Brain microvascular endothelial cell (primary cell): ENCODE results near the gene PWWP3B.

Experiments
- DNase-seq: peaks from one replicate; pipeline ENCODE4 v3.0.0-alpha.2; 2020
- H3K27ac ChIP-seq: fragments of 250-450 bp; sonication (Bioruptor Pico); 2 replicates; pipeline ENCODE4 v1.5.1; 2020; ENCODE audit warnings: mild to moderate bottlenecking, moderate library complexity
- H3K27me3 ChIP-seq: fragments of 250-450 bp; sonication (Bioruptor Pico); replicated peaks from 2 replicates; pipeline ENCODE4 v1.5.1; 2020; ENCODE audit warnings: mild to moderate bottlenecking
- H3K36me3 ChIP-seq: fragments of 250-450 bp; sonication (Bioruptor Pico); replicated peaks from 2 replicates; pipeline ENCODE4 v1.5.1; 2020; ENCODE audit warnings: mild to moderate bottlenecking
- H3K4me3 ChIP-seq: 2 replicates; pipeline ENCODE4 v1.5.1; 2011; ENCODE audit warnings: low read depth, mild to moderate bottlenecking, control low read depth, low read length, moderate library complexity
- in situ Hi-C: cut with HindIII; loops from 2 replicates; pipeline ENCODE4 v1.10.0; 2017; ENCODE audit warnings: low sequenced_read_pairs, low pct_ligation_motif_present
- TF ChIP-seq, protein P1 (sequence below): IDR thresholded peaks from 2 replicates; pipeline ENCODE4 v1.5.1; 2011; ENCODE audit warnings: low read depth, mild to moderate bottlenecking, moderate library complexity, low read length, control low read depth, inconsistent platforms; ENCODE audit errors: missing control alignments

Gene PWWP3B

DNA sequence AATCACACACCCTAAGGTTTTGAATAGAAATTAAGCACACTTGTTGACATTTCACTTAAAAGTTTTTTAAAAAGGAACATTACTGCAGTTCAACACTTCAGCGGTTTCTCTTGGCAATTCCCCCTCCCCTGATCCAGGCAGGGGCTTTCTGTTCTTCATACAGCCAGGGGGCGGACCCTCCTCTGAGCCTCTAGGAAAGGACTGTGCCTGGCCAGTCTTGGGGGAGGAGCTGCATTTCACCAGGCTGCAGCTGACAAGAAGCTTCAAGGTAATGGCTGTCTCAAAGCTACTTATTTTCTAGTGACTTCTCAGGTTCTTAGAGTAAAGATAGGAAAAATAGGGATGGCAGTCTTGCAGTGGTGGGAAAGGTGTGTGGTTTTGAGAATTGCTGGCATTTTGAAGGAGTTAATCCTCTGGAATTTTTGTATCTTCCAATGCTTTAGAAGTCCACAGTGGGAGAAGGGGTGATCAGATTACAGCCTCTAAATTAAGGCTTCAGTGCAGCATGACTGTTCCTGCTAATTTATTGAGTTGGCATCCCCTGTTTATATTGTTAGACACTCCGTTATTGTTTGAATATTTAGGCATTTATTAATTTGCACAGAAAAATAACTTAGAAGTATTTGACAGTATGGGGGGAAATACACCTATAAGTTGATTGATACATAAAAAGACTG, 33.5 kb downstream of the PWWP3B start:
- no peak for DNase-seq
- Histone ChIP-seq H3K36me3 (no peaks in the 10 kb centered on the region), H3K27ac (no peak overlapping the region), H3K4me3 (no peak overlapping the region), H3K27me3 (no peaks in the 10 kb centered on the region)
- in situ Hi-C loops: no loop called here
- TF ChIP-seq, protein P1, sequence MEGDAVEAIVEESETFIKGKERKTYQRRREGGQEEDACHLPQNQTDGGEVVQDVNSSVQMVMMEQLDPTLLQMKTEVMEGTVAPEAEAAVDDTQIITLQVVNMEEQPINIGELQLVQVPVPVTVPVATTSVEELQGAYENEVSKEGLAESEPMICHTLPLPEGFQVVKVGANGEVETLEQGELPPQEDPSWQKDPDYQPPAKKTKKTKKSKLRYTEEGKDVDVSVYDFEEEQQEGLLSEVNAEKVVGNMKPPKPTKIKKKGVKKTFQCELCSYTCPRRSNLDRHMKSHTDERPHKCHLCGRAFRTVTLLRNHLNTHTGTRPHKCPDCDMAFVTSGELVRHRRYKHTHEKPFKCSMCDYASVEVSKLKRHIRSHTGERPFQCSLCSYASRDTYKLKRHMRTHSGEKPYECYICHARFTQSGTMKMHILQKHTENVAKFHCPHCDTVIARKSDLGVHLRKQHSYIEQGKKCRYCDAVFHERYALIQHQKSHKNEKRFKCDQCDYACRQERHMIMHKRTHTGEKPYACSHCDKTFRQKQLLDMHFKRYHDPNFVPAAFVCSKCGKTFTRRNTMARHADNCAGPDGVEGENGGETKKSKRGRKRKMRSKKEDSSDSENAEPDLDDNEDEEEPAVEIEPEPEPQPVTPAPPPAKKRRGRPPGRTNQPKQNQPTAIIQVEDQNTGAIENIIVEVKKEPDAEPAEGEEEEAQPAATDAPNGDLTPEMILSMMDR: no peak

DNA sequence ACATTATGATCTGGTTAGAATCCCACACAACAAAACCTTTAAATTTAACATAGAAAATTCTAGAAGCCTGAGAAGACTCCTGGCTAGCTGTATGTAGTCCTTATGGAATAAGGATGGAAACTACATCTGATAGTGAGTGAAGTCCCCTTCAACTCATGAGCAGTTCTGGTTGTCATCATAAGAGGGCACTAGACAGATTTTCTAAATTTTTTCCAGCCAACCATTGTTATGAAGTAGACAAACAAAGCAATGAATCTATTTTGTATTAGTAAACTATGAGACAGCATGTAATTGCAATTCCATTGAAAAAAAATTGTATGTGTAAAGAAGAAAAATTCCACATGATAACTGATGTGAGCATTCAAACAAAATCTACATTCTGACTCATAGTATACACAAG, 35.2 kb downstream of the PWWP3B start:
- no peak for DNase-seq
- TF ChIP-seq, protein P1: no peak
- in situ Hi-C loops: no loop called here
- Histone ChIP-seq H3K27ac (no peak overlapping the region), H3K27me3 (no peaks in the 10 kb centered on the region), H3K4me3 (no peak overlapping the region), H3K36me3 (no peaks in the 10 kb centered on the region)

DNA sequence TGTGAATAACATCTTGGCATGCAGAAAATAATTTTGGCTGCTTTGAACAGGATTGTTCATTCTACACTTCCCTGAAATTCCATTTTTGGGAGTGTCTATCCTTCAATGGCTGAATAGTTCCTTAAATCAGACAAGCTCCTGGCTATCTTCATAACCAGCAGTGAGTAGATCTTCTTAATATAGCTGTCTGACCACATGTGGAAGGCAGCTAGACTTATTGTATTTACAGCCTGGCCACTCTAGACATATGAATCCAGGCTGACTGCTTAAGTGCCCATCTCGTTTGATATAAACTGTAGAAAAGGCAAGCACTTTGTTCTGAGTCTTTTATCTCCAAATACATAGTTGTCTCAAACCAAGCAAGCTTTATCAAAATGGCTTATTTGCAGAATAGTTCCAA, 40.0 kb downstream of the PWWP3B start:
- TF ChIP-seq, protein P1: no peak
- H3K27me3 ChIP-seq: no peaks in the 10 kb centered on the region
- H3K4me3 ChIP-seq: no peak overlapping the region
- no peak overlapping the region for H3K27ac ChIP-seq
- in situ Hi-C loops: no loop called here
- no peak for DNase-seq
- no peaks in the 10 kb centered on the region for H3K36me3 ChIP-seq
